Neutrophil (primary cell): ENCODE measurements around the gene BCL7C.
A peak's percentile ranks its signal among the peaks of the same experiment; 100 is the strongest.

ENCODE experiments used
- H3K27ac ChIP-seq: fragments of 200-600 bp; sonication (generic); 2 replicates; pipeline ENCODE4 v1.5.1; 2016; ENCODE audit warnings: mild to moderate bottlenecking, moderate library complexity
- H3K27me3 ChIP-seq: fragments of 200-600 bp; sonication (generic); 2 replicates; pipeline ENCODE4 v1.6.0; 2016; ENCODE audit warnings: mild to moderate bottlenecking
- H3K36me3 ChIP-seq: fragments of 200-600 bp; sonication (generic); 2 replicates; pipeline ENCODE4 v1.5.1; 2017
- H3K4me1 ChIP-seq, 2 experiments: fragments of 200-600 bp in 1 of 2; sonication (generic) in 1 of 2; 1 replicate in 1 of 2; 2 replicates in 1 of 2; pipeline versions ENCODE4 v1.5.1 to v1.6.1; 2013 to 2016; ENCODE audit warnings: low read depth in 1 of 2, low read length in 1 of 2, mild to moderate bottlenecking in 1 of 2, moderate library complexity in 1 of 2; ENCODE audit not compliant: control insufficient read depth in 1 of 2, insufficient read depth in 1 of 2
- H3K4me3 ChIP-seq, 2 experiments: fragments of 200-600 bp in 1 of 2; sonication (generic) in 1 of 2; 1 replicate in 1 of 2; 2 replicates in 1 of 2; pipeline ENCODE4 v1.5.1; 2013 to 2016; ENCODE audit warnings: low read depth in 1 of 2, low read length in 1 of 2, mild to moderate bottlenecking in 1 of 2, moderate library complexity in 1 of 2
- H3K9me3 ChIP-seq: fragments of 200-600 bp; sonication (generic); 2 replicates; pipeline ENCODE4 v1.5.1; 2016
- CTCF ChIP-seq: fragments of 200-600 bp; sonication (generic); IDR thresholded peaks from 2 replicates; pipeline ENCODE4 v1.5.1; 2016; ENCODE audit warnings: antibody characterized with exemption

The BCL7C gene

GRCh38 chr16:30921459-30921747, 27.5 kb upstream of the BCL7C start:
- no peaks in the 10 kb centered on the region for H3K9me3 ChIP-seq

GRCh38 chr16:30920891-30921290, 27.0 kb upstream of the BCL7C start:
- Histone ChIP-seq H3K27ac (no peak overlapping the region), H3K9me3 (no peaks in the 10 kb centered on the region), H3K4me1 (peaks cover 21 to 22% of the 10 kb centered on the region in 2 experiments), H3K36me3 (no peaks in the 10 kb centered on the region), H3K27me3 (no peaks in the 10 kb centered on the region), H3K4me3 (no peak overlapping the region)
- TF ChIP-seq CTCF, result no peak

More at GRCh38 chr16:30921459-30921747, 27.5 kb upstream of the BCL7C start:
- Histone ChIP-seq H3K27me3 (no peaks in the 10 kb centered on the region), H3K4me1 (peaks cover 21 to 22% of the 10 kb centered on the region in 2 experiments), H3K27ac (peak overlapping the region; percentile 94), H3K36me3 (no peaks in the 10 kb centered on the region), H3K4me3 (peak overlapping the region; percentile 93 to 95)
- no peak for TF ChIP-seq CTCF

- Histone ChIP-seq H3K36me3 (no peaks in the 10 kb centered on the region), H3K27ac (peak overlapping the region; percentile 73), H3K27me3 (no peaks in the 10 kb centered on the region), H3K9me3 (no peaks in the 10 kb centered on the region), H3K4me3 (no peak overlapping the region), H3K4me1 (peaks cover 17 to 29% of the 10 kb centered on the region in 2 experiments)
- no peak for TF ChIP-seq CTCF
Observed at GRCh38 chr16:30918614-30919013, 24.7 kb upstream of the BCL7C start.

GRCh38 chr16:30914830-30915229, 21.0 kb upstream of the BCL7C start:
- Histone ChIP-seq H3K4me1 (peaks cover 4 to 17% of the 10 kb centered on the region in 2 experiments), H3K27ac (no peak overlapping the region), H3K4me3 (no peak overlapping the region), H3K27me3 (no peaks in the 10 kb centered on the region), H3K36me3 (no peaks in the 10 kb centered on the region), H3K9me3 (no peaks in the 10 kb centered on the region)
- no peak for TF ChIP-seq CTCF

GRCh38 chr16:30912794-30913412, 19.0 kb upstream of the BCL7C start:
- H3K4me3 ChIP-seq, result no peak overlapping the region
- no peak for TF ChIP-seq CTCF

More at GRCh38 chr16:30912794-30913412, 19.0 kb upstream of the BCL7C start:
- no peaks in the 10 kb centered on the region for H3K27me3 ChIP-seq
- peaks cover 0 to 17% of the 10 kb centered on the region in 2 experiments for H3K4me1 ChIP-seq
- no peaks in the 10 kb centered on the region for H3K9me3 ChIP-seq
- H3K36me3 ChIP-seq, result no peaks in the 10 kb centered on the region
- no peak overlapping the region for H3K27ac ChIP-seq
